HT-29 (cell line): ENCODE data around the gene RSPH9. TPM values are rescaled to one million over a fixed set of nuclear protein-coding genes. Genes with fewer than 3 reads are reported as not detected.

Experiments used
- DNase-seq: peaks from one replicate; pipeline ENCODE4 v3.0.0-alpha.2; 2015; ENCODE audit warnings: low spot score
- total RNA-seq: library from RNA; depleted of rRNA; stranded (reverse); fragments of >200 nt; shearing (Covaris generic); gene quantifications from 2 replicates; pipeline ENCODE4 v1.2.3, GENCODE V29; 2014; rRNA removed

The RSPH9 gene
- not detected in 2 replicates for total RNA-seq

GRCh38 chr6:43644940-43645612 lies at the start of gene RSPH9:
Gene RSPH9, plus strand, starts transcription at chr6:43645036. Its CDS starts 63 bp downstream, at chr6:43645099.
- no peak for DNase-seq

- DNase-seq: no peak
These were observed 44.2 kb upstream of the RSPH9 start for GRCh38 chr6:43600595-43600994.

GRCh38 chr6:43604174-43604573 lies 40.7 kb upstream of the RSPH9 start:
- DNase-seq: no peak

- no peak for DNase-seq
These were observed 38.8 kb upstream of the RSPH9 start for GRCh38 chr6:43606019-43606418.

GRCh38 chr6:43608310-43608763 lies 36.5 kb upstream of the RSPH9 start:
- peak; percentile 85 for DNase-seq

- no peak for DNase-seq
These were observed 36.0 kb upstream of the RSPH9 start for GRCh38 chr6:43608807-43609206.

- no peak for DNase-seq
These were observed 35.4 kb upstream of the RSPH9 start for GRCh38 chr6:43609402-43609801.

- DNase-seq: no peak
These were observed 34.4 kb upstream of the RSPH9 start for GRCh38 chr6:43610431-43610830.

- DNase-seq: no peak
These were observed 31.0 kb upstream of the RSPH9 start for GRCh38 chr6:43613721-43614395.

GRCh38 chr6:43614396-43614730 lies 30.5 kb upstream of the RSPH9 start:
- no peak for DNase-seq

GRCh38 chr6:43616725-43617472 lies 27.9 kb upstream of the RSPH9 start:
- no peak for DNase-seq

- DNase-seq: no peak
These were observed 23.6 kb upstream of the RSPH9 start for GRCh38 chr6:43621078-43621835.

GRCh38 chr6:43621836-43622180 lies 23.0 kb upstream of the RSPH9 start:
- no peak for DNase-seq

GRCh38 chr6:43622541-43622940 lies 22.3 kb upstream of the RSPH9 start:
- no peak for DNase-seq

- no peak for DNase-seq
These were observed 20.7 kb upstream of the RSPH9 start for GRCh38 chr6:43623880-43624785.

GRCh38 chr6:43624786-43625288 lies 20.0 kb upstream of the RSPH9 start:
- no peak for DNase-seq

- DNase-seq: no peak
These were observed 19.3 kb upstream of the RSPH9 start for GRCh38 chr6:43625393-43625992.

- DNase-seq: peak; percentile 94
These were observed 17.6 kb upstream of the RSPH9 start for GRCh38 chr6:43627008-43627825.

- DNase-seq: peak; percentile 58
These were observed 16.3 kb upstream of the RSPH9 start for GRCh38 chr6:43628393-43629103.
